KMS-11 (cell line): ENCODE results near the gene GLP2R.

ENCODE experiments used
- H2AFZ ChIP-seq: fragments of 200-600 bp; sonication (generic); 2 replicates; pipeline ENCODE4 v1.6.1; 2016; ENCODE audit warnings: antibody characterized with exemption, mixed run types, low read depth
- H3K27ac ChIP-seq: fragments of 200-600 bp; sonication (generic); 2 replicates; pipeline ENCODE4 v1.6.1; 2016; ENCODE audit warnings: mild to moderate bottlenecking, mixed run types
- H3K27me3 ChIP-seq: fragments of 200-600 bp; sonication (generic); 2 replicates; pipeline ENCODE4 v1.6.1; 2017; ENCODE audit warnings: mild to moderate bottlenecking, low read depth, mixed run types, moderate library complexity; ENCODE audit not compliant: insufficient read depth
- H3K36me3 ChIP-seq: fragments of 200-600 bp; sonication (generic); 2 replicates; pipeline ENCODE4 v1.6.1; 2017; ENCODE audit warnings: mild to moderate bottlenecking, mixed run types; ENCODE audit not compliant: insufficient read depth
- H3K4me1 ChIP-seq: fragments of 200-600 bp; sonication (generic); 2 replicates; pipeline ENCODE4 v1.6.1; 2016; ENCODE audit warnings: mild to moderate bottlenecking, low read depth, mixed run types; ENCODE audit not compliant: poor library complexity, severe bottlenecking
- H3K4me2 ChIP-seq: fragments of 200-600 bp; sonication (generic); 2 replicates; pipeline ENCODE4 v1.7.0; 2016; ENCODE audit warnings: mild to moderate bottlenecking, mixed run types
- H3K4me3 ChIP-seq: fragments of 200-600 bp; sonication (generic); IDR thresholded peaks from 2 replicates; pipeline ENCODE4 v1.6.1; 2017; ENCODE audit warnings: low read depth, low read length, mixed read lengths; ENCODE audit not compliant: insufficient read depth
- H3K79me2 ChIP-seq: fragments of 200-600 bp; sonication (generic); 2 replicates; pipeline ENCODE4 v1.6.1; 2016; ENCODE audit warnings: low read depth, mixed run types; ENCODE audit not compliant: insufficient read depth
- H3K9ac ChIP-seq: fragments of 200-600 bp; sonication (generic); 2 replicates; pipeline ENCODE4 v1.6.1; 2016; ENCODE audit warnings: mild to moderate bottlenecking, mixed run types
- H4K20me1 ChIP-seq: fragments of 200-600 bp; sonication (generic); 2 replicates; pipeline ENCODE4 v1.6.1; 2016; ENCODE audit warnings: mild to moderate bottlenecking, mixed run types; ENCODE audit not compliant: insufficient read depth
- TF ChIP-seq, protein P1 (sequence below): fragments of 200-600 bp; sonication (generic); conservative IDR thresholded peaks from 2 replicates; pipeline ENCODE4 v1.6.1; 2017; ENCODE audit warnings: low read depth, mild to moderate bottlenecking, antibody characterized with exemption, low read length, moderate library complexity, mixed read lengths

The GLP2R gene

DNA sequence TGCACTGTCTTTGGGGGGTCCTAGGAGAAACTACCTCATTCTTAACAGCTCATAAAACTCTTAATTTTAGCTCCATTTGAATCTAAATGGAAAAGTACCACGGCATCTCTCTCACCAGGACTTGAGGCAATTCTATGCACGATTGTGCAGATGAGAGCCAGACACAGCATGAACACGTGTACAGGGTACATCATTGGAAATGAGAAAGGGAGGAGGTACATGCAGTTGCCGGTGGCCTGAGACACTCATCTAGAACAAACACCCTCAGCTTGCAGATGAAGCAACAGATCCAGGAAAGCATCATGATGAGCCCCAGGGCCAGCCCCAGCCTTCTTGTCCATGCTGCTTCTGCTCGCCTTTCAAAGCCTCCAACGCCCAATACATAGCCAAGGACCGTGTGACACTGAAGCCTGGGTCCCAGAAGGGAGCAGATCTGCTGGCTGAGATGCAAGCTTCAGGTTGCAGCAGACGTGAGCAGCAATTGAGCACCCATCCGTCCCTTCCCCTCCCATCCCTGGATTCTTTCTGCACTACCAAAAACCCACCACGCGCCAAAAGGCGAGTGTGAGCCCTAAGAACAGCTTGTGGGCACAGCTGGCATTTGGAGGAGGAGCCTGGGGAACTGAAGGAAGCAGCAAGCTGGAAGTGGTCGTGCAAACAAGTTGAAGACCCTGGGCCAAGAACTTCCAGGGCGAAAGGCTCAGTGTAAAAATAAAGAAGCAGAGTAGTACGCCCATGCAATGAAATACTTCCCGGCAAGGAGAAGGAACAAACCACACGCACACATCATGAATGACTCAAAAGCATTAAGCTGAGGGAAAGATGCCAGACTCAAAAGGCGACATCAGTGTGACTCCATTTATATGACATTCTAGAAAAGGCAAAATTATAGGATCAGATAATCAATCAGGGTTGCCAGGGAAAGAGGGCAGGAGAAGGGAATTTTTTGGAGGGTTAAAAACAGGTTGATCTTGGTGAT, 86.7 kb downstream of the GLP2R start:
- Histone ChIP-seq H3K4me1 (no peaks in the 10 kb centered on the region), H3K27ac (no peak overlapping the region), H4K20me1 (no peaks in the 10 kb centered on the region), H3K4me2 (no peak overlapping the region), H3K79me2 (no peaks in the 10 kb centered on the region), H3K27me3 (no peaks in the 10 kb centered on the region), H3K9ac (no peak overlapping the region), H3K4me3 (no peak overlapping the region), H2AFZ (no peak overlapping the region), H3K36me3 (no peaks in the 10 kb centered on the region)
- TF ChIP-seq, protein P1, sequence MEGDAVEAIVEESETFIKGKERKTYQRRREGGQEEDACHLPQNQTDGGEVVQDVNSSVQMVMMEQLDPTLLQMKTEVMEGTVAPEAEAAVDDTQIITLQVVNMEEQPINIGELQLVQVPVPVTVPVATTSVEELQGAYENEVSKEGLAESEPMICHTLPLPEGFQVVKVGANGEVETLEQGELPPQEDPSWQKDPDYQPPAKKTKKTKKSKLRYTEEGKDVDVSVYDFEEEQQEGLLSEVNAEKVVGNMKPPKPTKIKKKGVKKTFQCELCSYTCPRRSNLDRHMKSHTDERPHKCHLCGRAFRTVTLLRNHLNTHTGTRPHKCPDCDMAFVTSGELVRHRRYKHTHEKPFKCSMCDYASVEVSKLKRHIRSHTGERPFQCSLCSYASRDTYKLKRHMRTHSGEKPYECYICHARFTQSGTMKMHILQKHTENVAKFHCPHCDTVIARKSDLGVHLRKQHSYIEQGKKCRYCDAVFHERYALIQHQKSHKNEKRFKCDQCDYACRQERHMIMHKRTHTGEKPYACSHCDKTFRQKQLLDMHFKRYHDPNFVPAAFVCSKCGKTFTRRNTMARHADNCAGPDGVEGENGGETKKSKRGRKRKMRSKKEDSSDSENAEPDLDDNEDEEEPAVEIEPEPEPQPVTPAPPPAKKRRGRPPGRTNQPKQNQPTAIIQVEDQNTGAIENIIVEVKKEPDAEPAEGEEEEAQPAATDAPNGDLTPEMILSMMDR: no peak

DNA sequence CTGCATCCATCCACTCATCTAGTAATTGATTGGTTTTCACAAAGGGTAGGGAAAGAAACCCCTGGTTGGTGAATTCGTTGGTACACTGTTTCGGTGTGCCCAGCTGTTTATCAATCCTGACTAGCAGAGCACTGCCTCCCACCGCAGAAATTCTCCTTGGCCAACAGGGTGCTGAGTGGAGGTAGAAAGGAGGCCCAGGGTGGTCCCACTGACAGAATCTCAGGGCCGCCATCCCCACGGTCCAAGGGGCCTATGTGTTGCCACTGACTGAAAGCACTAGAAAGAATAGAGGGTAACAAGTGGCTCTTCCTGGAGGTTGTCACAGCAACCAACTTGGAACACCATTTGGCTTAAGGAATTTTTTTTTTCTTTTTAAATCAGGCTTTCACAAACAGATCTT, 87.8 kb downstream of the GLP2R start:
- Histone ChIP-seq H3K79me2 (no peaks in the 10 kb centered on the region), H3K27ac (no peak overlapping the region), H2AFZ (no peak overlapping the region), H3K4me3 (no peak overlapping the region), H4K20me1 (no peaks in the 10 kb centered on the region), H3K9ac (no peak overlapping the region), H3K4me1 (no peaks in the 10 kb centered on the region), H3K4me2 (no peak overlapping the region), H3K36me3 (no peaks in the 10 kb centered on the region), H3K27me3 (no peaks in the 10 kb centered on the region)
- TF ChIP-seq, protein P1: no peak

DNA sequence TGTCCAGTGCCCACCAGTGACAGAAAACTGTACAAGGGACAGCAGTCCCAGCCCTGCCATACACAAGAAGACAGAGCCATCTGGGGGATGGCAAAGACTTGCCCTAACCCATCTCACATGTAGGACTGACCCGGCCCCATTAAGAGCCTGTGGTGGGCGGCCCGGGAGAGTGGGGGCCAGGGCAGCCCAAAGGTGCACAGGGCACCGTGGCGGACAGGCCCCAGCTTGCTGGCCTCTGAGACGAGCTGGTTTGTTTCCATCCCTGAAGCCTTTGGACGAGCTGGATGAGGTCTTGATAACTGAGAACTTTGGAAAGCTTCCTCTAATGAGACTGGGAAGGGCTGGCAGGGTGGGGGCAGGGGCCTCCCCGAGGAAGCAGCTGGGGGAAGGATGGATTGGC, 90.4 kb downstream of the GLP2R start:
- Histone ChIP-seq H3K27ac (no peak overlapping the region), H3K36me3 (no peaks in the 10 kb centered on the region), H3K4me3 (no peak overlapping the region), H3K9ac (no peak overlapping the region), H3K79me2 (no peaks in the 10 kb centered on the region), H3K4me2 (no peak overlapping the region), H3K4me1 (no peaks in the 10 kb centered on the region), H3K27me3 (no peaks in the 10 kb centered on the region), H4K20me1 (no peaks in the 10 kb centered on the region), H2AFZ (no peak overlapping the region)
- TF ChIP-seq, protein P1: no peak

DNA sequence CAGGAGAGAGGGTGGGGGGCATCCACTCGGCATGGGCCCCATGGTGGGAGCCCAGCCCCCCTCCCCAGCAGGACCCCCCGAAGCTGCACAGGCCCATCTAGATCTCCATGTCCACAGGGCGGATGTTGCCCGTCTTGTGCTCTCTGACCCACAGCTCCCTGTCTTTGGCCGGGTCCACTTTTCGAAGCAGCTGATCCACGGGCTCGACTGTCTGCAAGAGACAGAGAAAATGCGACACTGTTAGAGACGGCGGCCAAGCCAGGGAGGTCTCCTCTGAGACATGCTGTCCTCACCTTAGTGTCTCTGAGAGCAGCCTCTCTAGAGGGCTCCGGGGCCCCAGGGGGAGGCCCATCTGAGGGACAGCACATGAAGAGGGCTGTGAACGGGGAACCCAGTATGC, 91.4 kb downstream of the GLP2R start:
- TF ChIP-seq, protein P1: no peak
- H3K27me3 ChIP-seq: no peaks in the 10 kb centered on the region
- no peak overlapping the region for H3K9ac ChIP-seq
- no peaks in the 10 kb centered on the region for H4K20me1 ChIP-seq
- H3K4me3 ChIP-seq: no peak overlapping the region
- H2AFZ ChIP-seq: no peak overlapping the region
- H3K4me2 ChIP-seq: no peak overlapping the region
- no peaks in the 10 kb centered on the region for H3K4me1 ChIP-seq
- H3K27ac ChIP-seq: no peak overlapping the region
- H3K36me3 ChIP-seq: no peaks in the 10 kb centered on the region
- no peaks in the 10 kb centered on the region for H3K79me2 ChIP-seq
